Mammary epithelial cell (primary cell): ENCODE measurements around the gene ADPRH.

ENCODE experiments used
- EZH2 ChIP-seq: IDR thresholded peaks from 2 replicates; pipeline ENCODE4 v1.6.1; 2012; ENCODE audit warnings: low read length, inconsistent platforms, borderline replicate concordance
- TF ChIP-seq, protein P1 (sequence below), 2 donors: IDR thresholded peaks in 1 of 2; conservative IDR thresholded peaks in 1 of 2; 2 replicates each; pipeline ENCODE4 v1.5.1; 2011 to 2012; ENCODE audit warnings: inconsistent platforms in 2 of 2, low read length in 2 of 2, mild to moderate bottlenecking in 2 of 2, control low read depth in 1 of 2, low read depth in 1 of 2; ENCODE audit not compliant: insufficient read depth in 1 of 2; ENCODE audit errors: extremely low read depth in 1 of 2

DNA sequence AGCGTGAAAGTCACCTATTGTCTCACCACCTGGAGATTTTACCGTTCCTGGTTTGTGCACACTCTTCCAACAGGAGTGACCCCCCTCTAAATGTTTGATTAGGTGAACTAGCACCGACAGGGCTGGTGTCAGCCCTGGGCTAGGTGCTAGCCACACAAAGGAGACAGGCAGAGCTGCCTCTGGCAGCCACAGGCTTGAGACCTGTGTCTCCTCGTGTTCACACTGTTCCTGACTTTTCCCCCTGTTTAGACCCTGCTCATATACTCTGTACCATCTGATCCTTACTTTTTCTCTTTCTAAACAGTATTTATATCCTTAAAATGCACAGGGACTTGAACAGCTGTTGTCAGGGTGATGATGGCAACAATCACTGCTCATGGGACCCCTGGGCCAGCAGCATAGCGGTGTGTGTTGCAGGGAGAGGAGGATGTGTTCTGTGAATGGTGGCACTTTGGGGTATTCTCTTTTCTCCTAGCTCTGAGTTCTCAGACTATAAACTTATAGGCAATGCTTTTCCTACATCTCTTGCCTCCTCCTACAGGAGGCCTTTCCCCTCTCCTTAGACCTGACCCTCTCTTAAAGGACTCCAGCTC lies 25.4 kb upstream of the ADPRH start:
- TF ChIP-seq, protein P1, sequence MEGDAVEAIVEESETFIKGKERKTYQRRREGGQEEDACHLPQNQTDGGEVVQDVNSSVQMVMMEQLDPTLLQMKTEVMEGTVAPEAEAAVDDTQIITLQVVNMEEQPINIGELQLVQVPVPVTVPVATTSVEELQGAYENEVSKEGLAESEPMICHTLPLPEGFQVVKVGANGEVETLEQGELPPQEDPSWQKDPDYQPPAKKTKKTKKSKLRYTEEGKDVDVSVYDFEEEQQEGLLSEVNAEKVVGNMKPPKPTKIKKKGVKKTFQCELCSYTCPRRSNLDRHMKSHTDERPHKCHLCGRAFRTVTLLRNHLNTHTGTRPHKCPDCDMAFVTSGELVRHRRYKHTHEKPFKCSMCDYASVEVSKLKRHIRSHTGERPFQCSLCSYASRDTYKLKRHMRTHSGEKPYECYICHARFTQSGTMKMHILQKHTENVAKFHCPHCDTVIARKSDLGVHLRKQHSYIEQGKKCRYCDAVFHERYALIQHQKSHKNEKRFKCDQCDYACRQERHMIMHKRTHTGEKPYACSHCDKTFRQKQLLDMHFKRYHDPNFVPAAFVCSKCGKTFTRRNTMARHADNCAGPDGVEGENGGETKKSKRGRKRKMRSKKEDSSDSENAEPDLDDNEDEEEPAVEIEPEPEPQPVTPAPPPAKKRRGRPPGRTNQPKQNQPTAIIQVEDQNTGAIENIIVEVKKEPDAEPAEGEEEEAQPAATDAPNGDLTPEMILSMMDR (conservative IDR thresholded peaks at IDR 0.05 in 1 of 2, IDR thresholded peaks at IDR 0.05 in 1 of 2; ENCODE audit: extremely low read depth in 1 of 2, insufficient read depth in 1 of 2, low read depth in 1 of 2, low read length in 2 of 2): no peak
- no peak for TF ChIP-seq EZH2
